Fibroblast of upper back skin (primary cell): ENCODE data around the gene RNF151.
"Not testable (repeated sequence)": the region's sequence is repeated elsewhere in the genome, so short reads cannot be mapped to it uniquely, and the experiment has no call there.

Experiments
- DNase-seq: peaks from one replicate; pipeline ENCODE4 v3.0.0-alpha.2; 2013

RNF151 gene

DNA sequence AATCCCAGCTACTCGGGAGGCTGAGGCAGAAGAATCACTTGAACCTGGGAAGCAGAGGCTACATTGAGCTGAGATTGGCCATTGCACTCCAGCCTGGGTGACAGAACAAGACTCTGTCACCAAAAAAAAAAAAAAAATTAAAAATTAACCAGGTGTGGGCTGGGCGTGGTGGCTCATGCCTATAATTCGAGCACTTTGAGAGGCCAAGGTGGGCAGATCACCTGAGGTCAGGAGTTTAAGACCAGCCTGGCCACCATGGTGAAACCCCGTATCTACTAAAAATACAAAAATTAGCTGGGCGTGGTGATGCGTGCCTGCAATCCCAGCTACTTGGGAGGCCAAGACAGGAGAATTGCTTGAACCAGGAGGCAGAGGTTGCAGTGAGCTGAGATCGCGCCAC is 26.8 kb upstream of the RNF151 start:
- not testable (repeated sequence) for DNase-seq

GRCh38 chr16:1940273-1941161 is 26.1 kb upstream of the RNF151 start:
- DNase-seq = no peak

DNA sequence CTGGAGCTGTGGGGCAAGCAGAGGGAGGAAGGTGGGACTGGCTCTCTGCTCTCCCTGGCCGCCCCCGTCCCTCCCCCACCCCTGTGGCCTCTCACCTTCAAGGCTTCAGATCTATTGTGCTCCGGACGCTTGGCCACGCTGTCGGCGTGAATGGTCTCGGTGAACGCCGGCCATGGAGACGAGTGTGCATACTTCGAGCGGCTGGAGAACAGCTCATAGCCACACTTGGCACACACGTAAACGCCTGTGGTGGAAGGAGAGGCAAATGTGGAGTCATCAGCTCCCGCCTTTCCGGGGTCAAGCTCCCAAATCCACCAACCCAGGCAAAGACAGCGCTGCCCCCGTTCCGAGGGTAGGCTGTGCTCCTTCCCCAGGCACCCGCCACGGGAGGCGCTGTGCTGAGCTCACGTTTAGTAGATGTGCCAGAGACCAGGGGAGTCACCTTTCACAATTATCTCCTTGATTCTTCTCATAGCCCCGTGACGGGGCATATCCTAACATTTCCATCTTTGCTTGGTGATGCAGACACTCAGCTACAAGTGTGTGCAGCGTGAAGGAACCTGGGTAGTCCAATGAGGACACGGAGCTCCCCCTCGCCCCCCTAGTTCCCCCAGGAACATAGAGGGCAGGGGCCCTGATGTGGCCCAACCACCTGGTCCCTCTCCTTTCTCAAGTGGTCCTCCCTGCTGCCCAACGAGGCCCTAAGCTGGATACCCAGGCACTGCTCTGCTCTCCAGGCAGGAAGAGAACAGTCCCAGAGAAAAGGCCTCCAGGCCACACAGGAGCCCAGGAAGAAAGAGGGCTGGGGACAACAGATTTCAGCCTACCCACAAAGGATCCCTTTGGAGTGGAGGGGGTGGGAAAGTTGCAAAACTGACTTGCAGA is 25.3 kb upstream of the RNF151 start:
- peak; percentile 41 for DNase-seq

DNA sequence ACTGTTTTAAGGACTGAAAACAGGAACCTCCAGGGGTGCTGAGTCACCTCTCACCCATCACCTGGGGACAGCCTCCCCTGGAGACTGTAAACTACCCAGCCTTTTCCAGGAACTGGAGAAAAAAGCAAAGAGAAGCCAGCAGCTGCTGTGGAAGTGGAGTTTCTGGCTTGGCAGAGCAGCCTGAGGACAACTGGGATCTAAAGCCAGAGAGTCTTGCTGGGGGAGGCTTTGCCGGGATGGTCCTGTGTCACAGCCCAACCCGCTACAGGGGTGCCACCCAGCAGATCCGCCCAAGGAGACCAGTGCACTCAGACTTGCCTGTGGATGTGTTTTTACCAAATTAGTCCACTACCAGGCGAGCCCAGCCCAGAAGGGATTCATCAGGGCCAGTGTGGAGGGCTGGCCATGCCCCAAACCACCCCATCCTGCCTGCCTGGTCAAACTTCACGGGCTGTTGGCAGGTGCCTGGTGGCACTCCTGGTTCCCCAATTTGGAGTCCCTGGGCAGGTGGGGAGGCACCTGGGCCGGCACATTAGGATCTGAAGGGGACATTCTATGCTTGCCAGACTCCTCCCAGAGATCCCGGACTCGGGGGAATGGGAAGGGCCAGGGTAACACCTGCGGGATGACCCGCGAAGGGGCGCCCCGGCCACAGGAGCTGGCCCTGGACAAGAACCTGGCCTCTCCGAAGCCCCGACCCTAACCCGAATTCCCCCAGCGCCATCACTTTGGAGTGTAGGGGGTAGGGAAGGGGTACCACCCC is 24.4 kb upstream of the RNF151 start:
- no peak for DNase-seq

GRCh38 chr16:1942810-1943726 is 23.6 kb upstream of the RNF151 start, which contains the start of gene MSRB1:
Gene MSRB1, minus strand, starts transcription at chr16:1943199. Its CDS starts 43 bp downstream, at chr16:1943156.
- DNase-seq = peak; percentile 99

- no peak for DNase-seq
Observed at GRCh38 chr16:1944612-1945199, 21.9 kb upstream of the RNF151 start.

GRCh38 chr16:1945559-1946391 is 20.9 kb upstream of the RNF151 start:
- DNase-seq = no peak

DNA sequence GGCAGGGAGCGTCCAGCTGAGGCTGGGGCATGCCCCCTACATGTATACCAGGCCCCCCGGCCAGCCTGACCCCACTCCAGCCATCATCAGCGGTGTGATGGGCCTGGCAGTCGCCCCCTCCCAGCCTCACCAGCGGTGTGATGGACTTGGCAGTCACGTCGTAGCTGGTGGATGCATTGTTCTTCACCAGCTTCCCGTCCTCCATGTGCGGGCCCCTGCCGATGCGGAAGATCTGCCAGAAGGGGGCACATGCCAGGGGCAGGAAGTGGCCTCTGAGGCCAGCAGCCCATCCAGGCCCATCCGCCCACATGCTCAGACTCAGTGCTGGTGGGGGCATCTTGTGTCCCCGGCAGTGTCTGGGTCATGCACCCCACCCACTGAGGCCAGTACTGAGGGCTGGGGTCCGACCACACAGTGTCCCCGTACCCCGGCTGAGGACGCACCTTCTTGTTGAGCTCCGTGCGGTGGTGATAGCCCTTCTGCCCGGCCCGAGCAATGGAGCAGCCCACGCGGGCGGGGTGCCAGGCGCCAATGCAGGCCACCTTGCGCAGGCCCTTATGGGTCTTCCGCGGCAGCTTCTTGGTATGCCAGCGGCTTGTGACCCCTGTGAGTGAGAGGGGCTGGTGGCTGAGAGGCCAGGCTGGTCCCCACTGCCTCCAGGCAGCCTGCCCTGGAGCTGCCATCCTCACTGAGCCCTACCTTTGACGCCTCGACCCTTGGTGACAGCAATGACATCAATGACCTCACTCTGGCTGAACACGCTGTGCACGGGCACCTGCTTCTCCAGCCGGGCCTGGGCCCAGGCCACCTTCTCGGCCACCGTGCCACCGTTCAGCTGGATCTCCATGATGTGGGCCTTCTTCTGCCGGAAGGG is 19.9 kb upstream of the RNF151 start:
- DNase-seq = no peak

- no peak for DNase-seq
Observed at GRCh38 chr16:1947369-1947670, 19.3 kb upstream of the RNF151 start.

DNA sequence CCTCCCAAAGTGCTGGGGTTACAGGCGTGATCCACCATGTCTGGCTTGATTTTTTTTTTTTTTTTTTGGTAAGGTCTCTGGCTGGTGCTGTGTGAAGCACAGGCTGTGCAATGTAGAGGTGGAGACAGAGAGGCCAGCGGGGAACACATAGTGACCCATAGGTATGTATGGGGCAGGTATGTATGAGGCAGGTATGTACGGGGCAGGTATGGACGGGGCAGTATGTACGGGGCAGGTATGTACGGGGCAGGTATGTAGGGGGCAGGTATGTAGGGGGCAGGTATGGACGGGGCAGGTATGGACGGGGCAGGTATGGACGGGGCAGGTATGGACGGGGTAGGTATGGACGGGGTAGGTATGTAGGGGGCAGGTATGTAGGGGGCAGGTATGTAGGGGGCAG is 17.1 kb upstream of the RNF151 start:
- DNase-seq = no peak

GRCh38 chr16:1950047-1950446 is 16.6 kb upstream of the RNF151 start:
- no peak for DNase-seq

DNA sequence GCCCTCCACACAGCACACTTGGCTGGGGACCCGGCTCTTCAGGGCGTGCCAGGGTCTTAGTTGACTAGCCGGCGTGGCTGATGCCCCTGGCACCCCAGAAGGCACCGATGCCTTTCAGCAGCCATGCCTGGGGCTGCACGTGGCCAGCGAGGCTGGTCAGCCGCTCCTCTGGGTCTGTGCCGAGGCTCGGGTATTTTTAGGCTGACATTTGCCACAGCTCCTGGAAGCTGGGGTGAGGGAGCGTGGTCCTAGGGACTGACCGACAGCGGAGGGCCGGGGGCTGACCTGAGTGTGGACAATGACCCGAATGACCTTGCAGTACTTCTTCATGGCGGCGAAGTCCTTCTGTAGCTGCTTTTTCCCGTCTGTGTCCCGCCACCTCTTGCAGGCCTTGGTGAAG is 16.1 kb upstream of the RNF151 start:
- no peak for DNase-seq

- DNase-seq = no peak
Observed at GRCh38 chr16:1953734-1954133, 12.9 kb upstream of the RNF151 start.

- DNase-seq = not testable (repeated sequence)
Observed at GRCh38 chr16:1957434-1958142, 9.1 kb upstream of the RNF151 start.

DNA sequence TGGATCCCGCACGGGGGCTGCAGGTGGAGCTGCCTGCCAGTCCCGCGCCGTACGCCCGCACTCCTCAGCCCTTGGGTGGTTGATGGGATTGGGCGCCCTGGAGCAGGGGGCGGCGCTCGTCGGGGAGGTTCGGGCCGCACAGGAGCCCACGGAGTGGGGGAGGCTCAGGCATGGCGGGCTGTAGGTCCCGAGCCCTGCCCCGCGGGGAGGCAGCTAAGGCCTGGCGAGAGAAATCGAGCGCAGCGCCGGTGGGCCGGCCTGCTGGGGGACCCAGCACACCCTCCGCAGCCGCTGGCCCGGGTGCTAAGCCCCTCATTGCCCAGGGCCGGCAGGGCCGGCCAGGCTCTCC is 8.5 kb upstream of the RNF151 start:
- not testable (repeated sequence) for DNase-seq

DNA sequence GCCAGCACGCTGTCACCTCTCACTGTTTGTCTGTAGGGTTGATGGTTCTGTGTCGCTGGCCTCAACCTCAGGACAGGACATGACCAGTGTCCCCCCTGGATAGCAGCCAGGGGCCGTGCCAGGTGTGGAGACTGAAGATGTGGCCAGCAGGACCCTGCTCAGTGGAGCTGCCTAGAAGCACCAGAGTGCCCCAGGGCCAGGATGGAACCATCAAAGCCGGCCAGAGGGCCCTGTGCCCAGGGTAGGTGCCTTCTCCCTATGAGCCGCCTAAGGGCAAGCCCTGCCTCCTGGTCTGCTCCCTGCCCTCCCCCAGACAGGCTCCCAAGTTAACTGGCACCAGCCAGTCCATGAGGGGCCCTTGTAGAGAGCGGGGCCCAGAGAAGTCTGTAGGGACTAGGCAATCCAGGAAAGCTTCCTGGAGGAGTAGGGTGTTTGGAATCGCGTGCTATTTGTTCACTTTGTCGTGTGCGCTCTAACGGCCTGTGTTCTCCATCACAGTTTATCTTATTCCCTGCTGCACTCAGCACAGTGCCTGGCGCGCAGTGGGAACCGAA is 7.9 kb upstream of the RNF151 start:
- no peak for DNase-seq

GRCh38 chr16:1959269-1960039 is 7.2 kb upstream of the RNF151 start, which contains the start of gene NDUFB10:
Gene NDUFB10, plus strand, starts transcription at chr16:1959538. Its CDS starts 87 bp downstream, at chr16:1959625.
- DNase-seq = peak; percentile 85
